HG02840 (cell line): Measurements from ENCODE around the gene TNIP3.
"Not testable (repeated sequence)": the region's sequence is repeated elsewhere in the genome, so short reads cannot be mapped to it uniquely, and the experiment has no call there.

Experiments used
- ATAC-seq: cut with Tn5 transposase; IDR thresholded peaks from one replicate; pipeline ENCODE4 v1.9.1; 2021; ENCODE audit warnings: mild to moderate bottlenecking, moderate library complexity, moderate number of reproducible peaks; ENCODE audit not compliant: unreplicated experiment, low FRiP score

TNIP3 gene

DNA sequence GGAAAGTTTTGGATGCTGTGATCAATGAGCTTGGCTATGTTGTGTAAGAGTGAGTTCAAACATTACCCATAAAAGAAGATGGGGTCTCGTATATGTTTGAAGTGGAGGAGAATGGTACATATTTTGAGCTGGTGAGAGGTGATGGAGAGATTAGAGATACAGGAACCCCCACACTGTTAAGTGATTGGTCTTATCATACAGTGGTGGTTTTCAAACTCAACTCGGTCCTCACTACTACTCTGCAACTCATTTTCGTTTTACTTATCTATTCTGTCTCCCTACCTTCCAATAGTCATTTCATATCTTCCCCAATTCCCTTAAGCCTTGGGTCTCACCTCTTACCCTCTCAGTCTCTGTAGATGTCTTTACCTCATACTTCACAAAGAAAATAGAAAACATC is 16.4 kb upstream of the TNIP3 start:
- no peak for ATAC-seq

DNA sequence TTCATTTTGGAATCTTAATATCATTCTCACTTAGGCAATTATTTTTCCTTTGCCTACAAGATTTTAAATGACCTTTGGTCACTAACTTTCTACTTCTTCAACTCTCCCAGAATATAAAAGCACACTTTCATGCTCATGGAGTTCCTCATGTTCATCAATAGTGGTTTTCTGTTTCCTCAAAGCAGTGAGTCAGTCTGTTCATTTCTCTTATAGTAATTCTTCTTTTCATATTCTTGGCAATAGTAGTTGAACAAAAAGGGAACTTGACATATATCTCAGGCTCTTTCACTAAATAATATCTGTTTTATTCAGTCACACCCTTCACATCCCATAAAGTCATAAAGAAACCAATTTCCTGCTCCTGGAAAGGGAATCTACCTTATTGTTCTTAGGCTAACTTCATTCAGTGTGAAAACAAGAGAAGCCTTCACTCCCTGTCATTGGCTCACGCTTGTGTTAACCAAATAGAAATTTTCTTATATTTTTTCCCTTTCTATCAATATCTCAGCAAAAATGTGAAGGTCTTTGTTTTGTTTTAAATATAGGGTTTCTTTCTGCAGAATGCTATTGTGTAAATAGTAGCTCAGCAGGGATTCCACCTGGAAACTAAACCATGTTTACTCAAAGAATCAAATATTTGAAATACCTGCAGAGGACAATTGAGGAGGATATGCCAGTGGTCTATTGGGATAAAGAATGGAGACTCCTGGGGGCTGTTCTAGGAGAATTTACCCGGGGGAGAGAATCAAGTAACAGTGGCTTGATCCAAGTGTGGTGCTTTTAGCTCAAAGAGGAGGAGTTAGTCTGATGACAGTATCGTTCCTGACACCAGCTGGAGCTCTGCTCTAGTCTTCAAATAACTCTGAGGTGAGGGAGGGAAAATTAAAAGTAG is 13.4 kb upstream of the TNIP3 start:
- ATAC-seq, result no peak

DNA sequence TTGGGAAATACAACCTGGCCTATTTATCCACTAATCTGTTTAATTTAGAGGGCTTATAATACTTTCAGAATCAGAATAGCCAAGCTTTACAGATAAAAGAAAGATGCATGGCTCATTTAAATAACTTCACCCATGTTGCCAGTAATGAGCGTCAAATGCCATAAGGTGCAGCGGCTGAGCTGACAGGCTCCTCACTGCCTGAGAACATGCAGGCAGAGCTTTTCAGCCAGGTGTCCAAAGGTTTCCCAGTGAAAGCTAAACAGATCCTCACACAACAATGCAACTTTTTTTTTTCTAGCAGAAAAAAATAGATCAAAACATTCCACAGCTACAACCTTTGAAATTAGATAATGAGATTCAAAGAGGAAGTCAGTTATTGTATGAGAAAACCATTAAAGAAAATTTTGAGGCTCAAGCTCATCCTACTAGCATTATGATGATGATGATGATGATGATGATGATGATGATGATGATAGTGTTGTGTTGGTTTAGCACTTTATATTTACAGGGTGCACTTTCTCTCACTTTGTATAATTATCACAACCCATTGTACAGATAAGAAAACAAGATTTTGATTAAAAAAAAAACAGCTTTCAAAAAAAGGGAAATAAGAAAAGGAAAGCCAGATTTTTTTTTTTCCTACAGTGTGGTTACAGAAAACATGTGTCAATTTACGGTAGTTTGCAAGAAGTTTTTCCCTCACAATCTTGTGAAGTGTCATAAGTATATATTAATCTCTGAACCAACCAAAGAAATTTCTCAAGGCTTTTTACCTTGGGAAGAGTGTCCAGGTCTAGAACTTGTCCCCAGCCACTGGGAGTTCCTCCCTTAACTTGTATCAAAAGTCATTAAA is 12.2 kb upstream of the TNIP3 start:
- no peak for ATAC-seq

DNA sequence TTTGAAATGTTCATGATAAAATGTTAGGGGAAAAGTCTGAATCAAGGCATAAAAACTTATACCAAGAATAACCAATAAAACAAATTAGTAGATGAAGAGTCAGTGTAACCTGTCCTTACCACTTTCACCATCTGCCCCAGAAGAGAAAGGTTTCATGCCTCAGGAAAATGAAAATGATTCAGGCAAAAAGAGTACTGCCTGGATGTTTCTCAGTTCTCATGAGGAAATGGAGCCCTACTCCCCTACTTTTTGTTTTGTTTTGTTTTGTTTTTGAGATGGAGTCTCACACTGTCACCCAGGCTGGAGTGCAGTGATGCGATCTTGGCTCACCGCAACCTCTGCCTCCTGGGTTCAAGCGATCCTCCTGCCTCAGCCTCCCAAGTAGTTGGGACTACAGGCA is 7.4 kb upstream of the TNIP3 start:
- ATAC-seq, result not testable (repeated sequence)

DNA sequence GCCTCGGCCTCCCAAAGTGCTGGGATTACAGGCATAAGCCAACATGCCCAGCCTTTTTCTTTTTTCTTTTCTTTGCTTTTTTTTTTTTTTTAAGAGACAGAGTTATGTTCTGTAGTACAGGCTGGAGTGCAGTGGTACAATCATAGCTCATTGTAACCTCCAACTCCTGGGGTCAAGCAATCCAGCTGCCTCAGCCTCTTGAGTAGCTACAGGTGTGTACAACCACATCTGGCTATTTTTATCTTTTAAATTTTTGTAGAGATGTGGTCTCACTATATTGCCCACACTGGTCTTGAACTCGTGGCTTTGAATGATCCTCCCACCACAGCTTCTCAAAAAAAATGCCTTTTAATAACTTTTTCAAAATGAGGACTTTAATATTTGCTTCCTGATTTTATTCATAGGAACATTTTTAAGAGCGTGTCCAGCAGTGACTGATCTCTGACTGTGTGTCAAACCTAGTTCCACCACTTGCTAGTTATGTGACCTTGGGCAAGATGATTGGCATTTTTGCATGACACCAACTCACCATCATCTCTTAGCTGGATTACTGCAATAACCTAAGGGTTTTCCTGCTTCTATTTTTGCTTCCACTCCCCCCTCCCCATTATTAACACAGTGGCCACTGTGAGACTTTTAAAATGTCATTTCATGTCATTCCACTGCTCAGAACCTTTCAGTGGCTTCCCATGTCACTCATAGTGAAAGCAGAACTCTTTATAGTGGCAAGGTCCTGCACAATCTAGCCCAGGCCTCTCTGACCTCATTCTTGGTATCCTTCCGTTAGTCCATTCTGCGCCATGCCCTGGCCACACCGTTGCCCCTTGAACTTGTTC is 4.5 kb upstream of the TNIP3 start:
- peak; percentile 81 for ATAC-seq

DNA sequence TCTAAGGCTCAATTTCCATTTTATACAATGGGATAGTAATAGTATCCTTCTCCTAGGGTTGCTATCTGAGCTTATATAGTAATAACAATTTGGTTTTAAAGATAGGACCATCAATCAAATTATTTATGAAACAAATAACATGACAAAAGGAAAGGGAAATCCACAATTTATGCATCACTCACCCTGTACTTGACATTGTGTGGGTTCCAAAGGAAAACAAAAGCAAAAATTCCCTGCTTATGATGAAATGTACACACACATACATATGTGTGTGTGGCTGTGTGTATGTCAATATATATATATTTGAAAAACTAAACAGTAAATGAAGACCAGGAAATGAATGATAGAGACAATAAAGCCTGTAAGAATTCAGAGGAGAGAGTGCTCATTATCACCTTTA is 2.9 kb upstream of the TNIP3 start:
- ATAC-seq, result no peak

DNA sequence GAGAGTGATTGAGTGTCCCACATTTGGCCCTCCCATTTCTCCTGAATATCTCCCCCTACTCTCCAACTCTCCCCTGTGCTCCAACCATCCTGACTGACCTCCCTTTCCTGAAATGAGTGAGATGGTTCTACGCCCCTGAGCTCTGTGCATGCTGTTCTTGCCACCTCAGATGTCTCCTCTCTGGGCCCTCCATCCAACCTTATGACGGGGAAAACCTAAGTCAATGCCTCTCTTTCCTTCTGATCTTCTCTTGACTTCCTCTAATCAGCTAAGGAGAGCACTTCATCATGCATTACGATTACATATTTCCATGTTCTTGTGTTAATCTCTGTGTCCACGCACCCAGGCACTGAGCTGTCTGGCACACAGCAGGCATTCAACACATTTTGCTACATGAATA is 1.1 kb upstream of the TNIP3 start:
- ATAC-seq, result no peak

DNA sequence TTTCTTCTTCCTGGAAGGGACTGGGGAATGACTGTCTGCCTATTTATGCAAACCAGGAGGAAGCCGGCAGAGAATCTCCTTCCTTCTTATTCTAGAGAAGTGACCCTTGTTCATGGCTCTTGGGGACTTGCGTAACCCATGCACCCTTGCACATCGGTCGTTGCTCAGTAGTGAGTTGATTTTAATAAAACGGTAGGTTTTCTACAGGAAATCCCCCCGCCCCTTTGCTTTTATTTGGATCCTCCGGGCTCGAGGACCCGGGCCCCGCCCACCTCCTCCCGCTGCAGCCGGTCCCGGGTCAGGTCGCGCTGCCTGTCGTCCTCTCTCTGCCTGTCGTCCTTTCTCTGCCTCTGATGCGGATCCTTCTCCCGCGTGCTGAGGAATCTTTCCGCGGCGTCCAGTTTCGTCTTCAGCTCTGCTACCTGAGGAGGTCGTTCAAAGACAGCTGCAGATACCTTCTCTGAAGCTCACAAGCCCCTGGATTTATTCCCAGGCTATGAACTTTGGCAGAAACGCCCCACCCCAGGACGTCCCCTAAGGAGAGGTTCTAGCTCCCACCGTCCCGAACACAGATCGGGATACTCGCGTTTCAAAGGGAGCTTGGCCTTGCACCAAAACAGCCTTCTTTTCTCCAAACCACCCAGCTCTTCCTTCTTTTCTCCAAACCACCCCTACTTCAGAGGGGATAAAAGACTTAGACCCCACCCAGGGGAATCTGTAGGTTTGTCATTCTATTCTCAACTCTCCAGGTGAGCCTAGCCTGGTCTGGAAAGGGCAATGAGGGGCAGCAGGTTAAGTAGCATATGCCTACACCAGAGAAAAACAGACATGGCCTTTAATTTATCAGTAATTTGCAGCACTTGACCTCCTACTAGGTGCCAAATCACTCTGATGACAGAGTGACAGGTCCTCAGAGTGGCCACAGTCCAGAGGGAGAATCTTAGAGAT is 7.0 kb downstream of the TNIP3 start:
- no peak for ATAC-seq

DNA sequence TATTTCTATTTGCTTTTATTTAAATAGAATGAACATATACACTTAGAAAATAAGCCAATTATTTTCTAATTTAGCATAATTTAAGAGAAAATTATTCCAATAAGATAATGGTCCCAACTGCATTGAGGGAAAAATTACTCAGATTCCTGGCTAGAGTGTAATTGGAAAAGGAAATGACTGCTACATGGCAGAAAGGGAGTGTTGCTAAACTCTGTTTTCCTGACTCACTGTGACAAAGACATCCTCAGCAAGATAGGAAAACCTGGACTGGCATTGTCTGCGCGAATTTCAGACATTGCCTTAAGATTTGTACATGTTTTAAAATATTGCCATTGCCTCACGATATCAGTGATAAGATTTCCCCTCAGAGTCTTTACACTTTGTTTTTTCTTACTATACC is 8.2 kb downstream of the TNIP3 start:
- ATAC-seq, result no peak

DNA sequence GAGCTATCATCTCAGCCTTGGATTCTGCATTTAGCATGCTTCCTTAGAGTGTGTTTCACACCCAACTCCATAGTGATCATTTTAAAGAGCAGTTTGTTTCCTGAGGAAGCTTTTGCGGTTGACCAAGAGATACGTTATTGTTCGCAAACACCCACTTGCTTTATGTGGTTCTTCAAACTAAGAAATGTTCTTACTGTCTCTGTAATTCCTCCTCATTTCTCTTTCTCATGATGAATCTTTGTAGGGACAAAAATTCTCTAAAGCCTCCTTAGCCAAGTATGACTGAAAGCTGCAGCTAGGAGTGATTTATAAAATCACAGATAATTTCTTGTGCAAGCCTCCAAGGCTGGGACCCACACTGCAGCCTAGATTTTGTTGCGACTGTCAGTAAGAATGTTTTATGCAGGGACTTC is 10.0 kb downstream of the TNIP3 start:
- no peak for ATAC-seq

DNA sequence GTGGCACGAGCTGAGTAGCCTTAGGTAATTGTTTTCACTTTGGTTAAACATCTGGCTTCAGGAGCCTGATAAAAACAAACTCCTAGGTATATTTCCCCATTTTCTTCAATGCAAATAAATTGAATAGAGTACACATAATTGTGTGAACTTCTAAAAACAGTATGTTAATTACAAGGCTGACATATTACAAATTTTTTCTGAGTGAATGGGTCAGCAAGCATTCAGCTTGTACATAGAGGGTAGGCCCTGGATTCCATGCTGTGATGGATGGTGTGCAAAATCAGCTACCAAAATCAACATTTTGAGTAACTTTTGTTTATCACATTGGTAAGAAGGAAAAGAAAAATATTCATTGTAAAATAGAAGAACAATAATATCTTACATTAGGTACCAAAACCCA is 12.2 kb downstream of the TNIP3 start:
- no peak for ATAC-seq

DNA sequence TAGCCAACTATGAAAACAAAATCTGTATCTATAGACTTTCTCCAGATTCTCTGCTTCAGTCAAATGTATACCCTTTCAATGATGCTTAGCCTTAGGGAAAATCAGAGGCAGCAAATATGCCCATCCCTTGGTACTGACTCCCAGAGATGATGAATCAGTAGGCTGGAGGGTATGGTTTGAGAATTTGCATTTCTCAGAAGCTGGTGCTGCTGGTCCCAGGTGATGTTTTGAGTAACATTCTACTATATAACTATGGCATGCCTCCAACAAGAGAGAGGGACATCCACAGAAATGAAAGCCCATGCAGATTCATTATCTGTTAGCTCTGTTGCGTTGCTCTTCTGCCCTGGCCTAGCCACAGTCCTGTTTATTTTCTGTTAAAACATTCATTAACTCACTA is 13.6 kb downstream of the TNIP3 start:
- no peak for ATAC-seq

DNA sequence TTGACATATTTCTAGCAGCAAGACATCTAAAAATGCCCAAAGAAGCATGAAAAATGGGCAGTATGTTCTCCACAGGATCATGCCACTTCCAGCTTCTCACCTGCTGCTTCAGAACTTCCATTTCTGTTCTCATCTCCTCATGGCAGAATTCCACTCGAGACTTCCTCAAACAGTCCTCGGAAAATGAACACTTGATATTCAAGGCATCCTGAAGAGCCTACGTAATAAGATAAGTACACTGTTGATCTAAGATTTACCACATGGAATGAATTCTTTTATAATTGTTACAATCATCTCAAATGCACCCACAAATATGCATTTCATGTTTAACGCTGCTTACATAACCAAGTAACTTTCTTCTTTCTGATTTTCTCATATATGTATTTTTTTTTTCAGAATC is 14.1 kb downstream of the TNIP3 start:
- no peak for ATAC-seq

DNA sequence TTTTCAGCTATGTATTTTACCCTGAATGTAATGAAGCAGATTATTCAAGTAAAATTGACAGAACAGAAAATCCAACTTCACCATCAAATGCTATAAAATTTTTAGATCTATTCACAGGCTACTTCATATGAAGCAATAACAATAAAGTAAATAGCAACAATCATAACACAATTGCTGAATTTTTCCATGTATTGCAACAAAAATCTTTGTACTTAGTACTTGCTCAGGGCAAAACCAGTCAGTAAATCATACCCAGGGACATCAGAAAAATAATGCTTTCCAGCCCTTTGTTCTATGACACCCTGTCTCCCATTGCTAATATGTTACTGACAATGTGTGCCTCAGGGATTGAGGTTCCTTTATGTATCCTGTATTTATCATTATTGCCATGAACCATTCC is 15.5 kb downstream of the TNIP3 start:
- ATAC-seq, result no peak

DNA sequence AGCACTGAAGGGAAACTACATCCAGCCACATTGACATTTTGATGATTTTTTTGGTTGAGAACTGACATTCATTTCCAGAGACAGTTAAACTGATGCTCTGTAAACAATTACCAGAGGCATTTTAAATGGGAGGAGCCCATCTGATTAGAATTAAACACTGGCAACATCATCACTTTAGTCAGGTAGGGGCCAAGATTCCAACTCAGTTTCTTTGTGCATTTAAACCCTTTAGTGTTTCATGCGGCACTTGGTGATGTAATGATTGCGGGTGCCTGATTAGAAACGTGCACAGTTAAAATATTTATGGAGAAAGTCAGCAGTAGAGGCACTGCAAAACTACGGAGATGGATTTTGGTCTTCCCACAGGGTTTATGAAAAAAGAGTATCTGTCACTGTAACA is 16.1 kb downstream of the TNIP3 start:
- ATAC-seq, result no peak

DNA sequence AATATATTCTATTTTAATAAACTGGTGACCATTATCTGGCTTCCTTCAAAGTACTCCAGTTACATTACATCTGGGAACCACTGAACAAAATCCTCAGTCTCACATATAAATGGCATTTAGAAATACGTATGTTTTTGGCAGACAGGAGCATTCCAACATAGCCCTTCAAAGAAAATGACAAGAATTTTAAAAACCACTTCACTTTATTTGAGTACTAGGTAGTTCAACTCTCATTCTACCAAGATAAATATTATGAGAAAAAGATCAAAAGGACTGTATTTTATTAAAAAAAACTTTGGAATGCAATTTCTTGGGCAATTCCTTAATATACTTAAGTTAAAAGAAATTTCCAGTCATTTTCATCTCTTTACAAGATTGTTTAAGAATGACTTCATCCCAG is 17.6 kb downstream of the TNIP3 start:
- ATAC-seq, result no peak

DNA sequence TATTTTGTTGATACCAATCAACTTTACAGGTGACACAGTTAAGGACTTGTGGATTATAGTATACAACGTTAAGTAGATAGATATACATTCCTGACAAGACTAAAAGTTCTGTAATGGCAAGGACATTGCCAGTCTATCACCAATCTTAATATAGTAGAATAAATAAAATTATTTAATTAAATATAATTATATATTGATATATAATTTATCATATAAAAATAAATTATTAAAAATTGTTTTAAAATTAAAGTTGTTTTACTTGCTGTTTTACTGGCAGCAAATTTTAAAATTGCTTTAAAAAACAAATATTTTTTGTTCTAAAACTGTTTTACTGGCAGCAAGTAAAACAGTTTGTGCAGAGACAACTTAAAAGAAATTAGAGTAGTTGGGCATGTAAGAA is 18.7 kb downstream of the TNIP3 start:
- no peak for ATAC-seq

DNA sequence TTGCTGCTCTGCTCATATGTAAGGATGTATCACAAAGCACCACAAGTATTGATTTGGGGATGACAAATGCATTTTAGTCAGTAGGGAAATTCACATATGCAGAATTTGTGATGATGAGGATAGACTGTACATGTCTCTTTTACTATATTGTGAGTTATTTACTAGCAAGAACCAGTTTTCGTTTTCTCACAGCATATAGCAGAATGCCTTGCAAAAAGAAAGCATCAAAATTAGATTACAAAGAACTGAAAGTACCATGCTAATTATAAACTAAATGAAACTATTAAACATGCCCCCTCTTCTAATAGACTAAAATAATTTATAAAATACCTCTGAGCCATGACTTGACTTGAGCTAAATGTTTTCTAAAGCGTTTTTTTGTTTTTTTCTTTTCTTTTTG is 20.1 kb downstream of the TNIP3 start:
- ATAC-seq, result no peak

DNA sequence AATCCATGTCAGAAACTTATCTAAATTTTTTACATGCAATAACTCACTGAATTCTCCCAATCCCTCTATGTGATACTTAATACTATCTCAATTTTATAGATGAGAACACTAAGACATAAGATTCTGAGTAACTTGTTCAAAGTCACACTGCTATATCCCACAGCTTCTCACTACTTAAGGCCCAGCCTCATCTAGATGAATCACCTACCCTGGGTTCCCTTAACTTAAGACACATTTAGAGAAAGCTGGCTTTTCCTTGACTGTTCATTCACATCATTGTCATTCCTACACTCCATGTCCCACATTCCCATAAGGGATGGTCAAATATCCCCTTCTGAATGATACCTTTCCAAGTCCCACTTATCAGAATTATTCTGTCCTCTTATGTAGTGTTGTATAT is 21.0 kb downstream of the TNIP3 start:
- no peak for ATAC-seq
